IMR-90 (cell line): ENCODE data around the gene SLC16A8. TPM values are rescaled to one million over a fixed set of nuclear protein-coding genes. Genes with fewer than 3 reads are reported as not detected.

Experiments
- ATAC-seq: fragments of 200-7000 bp; cut with Tn5 transposase; 2 replicates; pipeline ENCODE4 v1.9.1; 2020; ENCODE audit warnings: low read depth, mild to moderate bottlenecking, moderate library complexity
- BruUV-seq: library from RNA; stranded (reverse); fragments of 400-500 nt; replicated peaks from 2 replicates; lab custom pipeline; 2021; lab: Mats Ljungman, UMichigan
- CTCF ChIA-PET: fragments of 300-600 bp; formaldehyde crosslinking; extraction: SDS; loops from one replicate; lab custom pipeline; 2021; ENCODE audit warnings: antibody characterized with exemption; lab: Yijun Ruan, JAX
- POLR2A ChIA-PET: fragments of 300-600 bp; sonication (Branson Sonifier 250); formaldehyde crosslinking; loops from one replicate; lab custom pipeline; 2022; ENCODE audit warnings: antibody characterized with exemption; ENCODE audit not compliant: unreplicated experiment; lab: Charles Lee
- DNase-seq: peaks from one replicate; pipeline ENCODE4 v3.0.0; 2013
- H2AFZ ChIP-seq: replicated peaks from 2 replicates; pipeline ENCODE3; 2013; ENCODE audit warnings: low read length, mild to moderate bottlenecking; ENCODE audit not compliant: poor library complexity
- H2AK5ac ChIP-seq: 2 replicates; pipeline ENCODE4 v1.6.1; 2013; ENCODE audit warnings: low read depth, low read length, inconsistent platforms
- H2AK9ac ChIP-seq: replicated peaks from 2 replicates; pipeline ENCODE3; 2013; ENCODE audit warnings: mild to moderate bottlenecking, low read depth, low read length, moderate library complexity; ENCODE audit not compliant: poor library complexity
- H2BK120ac ChIP-seq: 2 replicates; pipeline ENCODE4 v1.6.1; 2013; ENCODE audit warnings: low read depth, low read length, inconsistent platforms
- H2BK15ac ChIP-seq: 3 replicates; pipeline ENCODE4 v1.6.1; 2013; ENCODE audit warnings: low read depth, low read length, inconsistent platforms
- H2BK20ac ChIP-seq: 2 replicates; pipeline ENCODE4 v1.6.1; 2013; ENCODE audit warnings: low read depth, mild to moderate bottlenecking, inconsistent platforms, low read length, moderate library complexity
- H2BK5ac ChIP-seq: 2 replicates; pipeline ENCODE4 v1.6.1; 2013; ENCODE audit warnings: mild to moderate bottlenecking, low read depth, low read length, inconsistent platforms; ENCODE audit not compliant: poor library complexity, severe bottlenecking
- H3K14ac ChIP-seq: replicated peaks from 2 replicates; pipeline ENCODE4 v1.6.1; 2013; ENCODE audit warnings: low read depth, low read length, inconsistent platforms
- H3K18ac ChIP-seq: 2 replicates; pipeline ENCODE4 v1.6.1; 2013; ENCODE audit warnings: low read depth, low read length, control low read depth
- H3K23ac ChIP-seq: 2 replicates; pipeline ENCODE4 v1.6.1; 2013; ENCODE audit warnings: low read depth, low read length, inconsistent platforms
- H3K27ac ChIP-seq: 2 replicates; pipeline ENCODE4 v1.5.1; 2013; ENCODE audit warnings: mild to moderate bottlenecking, control low read depth, low read length; ENCODE audit not compliant: insufficient read depth
- H3K27me3 ChIP-seq: 2 replicates; pipeline ENCODE4 v1.6.1; 2013; ENCODE audit warnings: low read length; ENCODE audit not compliant: control insufficient read depth, insufficient read depth
- H3K36me3 ChIP-seq: 2 replicates; pipeline ENCODE4 v1.6.1; 2013; ENCODE audit warnings: low read length, mixed read lengths; ENCODE audit not compliant: control insufficient read depth, insufficient read depth
- H3K4ac ChIP-seq: 2 replicates; pipeline ENCODE4 v1.6.1; 2013; ENCODE audit warnings: low read depth, low read length, inconsistent platforms
- H3K4me1 ChIP-seq: 2 replicates; pipeline ENCODE4 v1.6.1; 2013; ENCODE audit warnings: low read length, mixed read lengths; ENCODE audit not compliant: control insufficient read depth, insufficient read depth
- H3K4me2 ChIP-seq: 2 replicates; pipeline ENCODE4 v1.6.1; 2013; ENCODE audit warnings: low read depth, mild to moderate bottlenecking, control low read depth, low read length, moderate library complexity
- H3K4me3 ChIP-seq: 2 replicates; pipeline ENCODE4 v1.5.1; 2013; ENCODE audit warnings: low read depth, mild to moderate bottlenecking, control low read depth, low read length, moderate library complexity; ENCODE audit not compliant: insufficient read depth
- H3K56ac ChIP-seq: 2 replicates; pipeline ENCODE4 v1.6.1; 2013; ENCODE audit warnings: low read length, inconsistent platforms; ENCODE audit not compliant: insufficient read depth; ENCODE audit errors: extremely low read depth
- H3K79me1 ChIP-seq, 2 experiments: 2 replicates each; pipeline ENCODE4 v1.6.1; 2013; ENCODE audit warnings: low read length in 2 of 2, inconsistent platforms in 1 of 2, low read depth in 1 of 2
- H3K9ac ChIP-seq: 2 replicates; pipeline ENCODE4 v1.6.1; 2013; ENCODE audit warnings: low read depth, low read length, control low read depth
- H3K9me1 ChIP-seq: 2 replicates; pipeline ENCODE4 v1.6.1; 2013; ENCODE audit warnings: low read length, inconsistent platforms; ENCODE audit not compliant: insufficient read depth
- H3K9me3 ChIP-seq: 2 replicates; pipeline ENCODE4 v1.6.1; 2013; ENCODE audit warnings: low read length; ENCODE audit not compliant: control insufficient read depth, insufficient read depth
- H4K20me1 ChIP-seq: 2 replicates; pipeline ENCODE4 v1.6.1; 2013; ENCODE audit warnings: low read length, inconsistent platforms; ENCODE audit not compliant: insufficient read depth
- H4K5ac ChIP-seq: 2 replicates; pipeline ENCODE4 v1.6.1; 2013; ENCODE audit warnings: mild to moderate bottlenecking, low read depth, low read length, control low read depth
- H4K8ac ChIP-seq, 2 experiments: 2 replicates each; pipeline ENCODE4 v1.6.1; 2013; ENCODE audit warnings: low read depth in 2 of 2, low read length in 2 of 2, control low read depth in 1 of 2, inconsistent platforms in 1 of 2
- H4K91ac ChIP-seq: 2 replicates; pipeline ENCODE4 v1.6.1; 2013; ENCODE audit warnings: low read depth, low read length, inconsistent platforms; ENCODE audit not compliant: insufficient read depth
- CEBPB ChIP-seq: IDR thresholded peaks from 2 replicates; pipeline ENCODE4 v1.6.1; 2012; ENCODE audit warnings: low read depth, low read length, improper control_type of control experiment
- FOS ChIP-seq: fragments of 150-350 bp; IDR thresholded peaks from 2 replicates; pipeline ENCODE4 v1.6.1; 2016; ENCODE audit warnings: low read depth, low read length
- MAZ ChIP-seq: IDR thresholded peaks from 2 replicates; pipeline ENCODE4 v1.6.1; 2012; ENCODE audit warnings: low read depth, mild to moderate bottlenecking, low read length, improper control_type of control experiment, moderate library complexity, borderline replicate concordance
- NFE2L2 ChIP-seq: fragments of 150-350 bp; IDR thresholded peaks from 2 replicates; pipeline ENCODE4 v1.6.1; 2016; ENCODE audit warnings: low read depth, mild to moderate bottlenecking, low read length
- POLR2A ChIP-seq: IDR thresholded peaks from 2 replicates; pipeline ENCODE4 v1.6.1; 2012; ENCODE audit warnings: mild to moderate bottlenecking, low read depth, low read length
- RAD21 ChIP-seq: IDR thresholded peaks from 2 replicates; pipeline ENCODE4 v1.6.1; 2012; ENCODE audit warnings: low read length, improper control_type of control experiment
- RCOR1 ChIP-seq: IDR thresholded peaks from 2 replicates; pipeline ENCODE4 v1.6.1; 2012; ENCODE audit warnings: mild to moderate bottlenecking, low read length, improper control_type of control experiment; ENCODE audit not compliant: insufficient replicate concordance
- RFX5 ChIP-seq: IDR thresholded peaks from 2 replicates; pipeline ENCODE4 v1.8.0; 2012; ENCODE audit warnings: low read depth, mild to moderate bottlenecking, low read length, moderate library complexity
- WGBS, 2 experiments: methylation state at CpG; one replicate each; pipeline versions ENCODE4 v1.1.5 to v1.1.7; 2013; ENCODE audit warnings: missing lambda C conversion rate in 2 of 2; ENCODE audit not compliant: insufficient read length in 1 of 2; ENCODE audit errors: extremely low coverage in 2 of 2; 5-methylcytosine and 5-hydroxymethylcytosine counted together
- dilution Hi-C: fragments of 300-500 bp; cut with HindIII; formaldehyde crosslinking; loops from one replicate; pipeline ENCODE4 v1.14.3; 2018; ENCODE audit warnings: low sequenced_read_pairs; ENCODE audit not compliant: unreplicated experiment
- in situ Hi-C: fragments of 300-500 bp; cut with MboI; formaldehyde crosslinking; loops from 3 replicates; pipeline ENCODE4 v1.14.3; 2019; ENCODE audit warnings: low sequenced_read_pairs, inconsistent platforms, mixed read lengths
- intact Hi-C: fragments of 100-400 bp; cut with micrococcal nuclease; formaldehyde crosslinking; loops from 2 replicates; pipeline ENCODE4 v1.10.0; 2022
- polyA plus RNA-seq, 3 experiments: library from polyadenylated mRNA; depleted of rRNA; stranded (reverse); fragments of >200 nt; gene quantifications; 2 replicates each; pipeline ENCODE4 v1.2.3, GENCODE V29; 2012; ENCODE audit warnings: low replicate concordance in 1 of 3
- total RNA-seq: library from RNA; depleted of rRNA; stranded (reverse); fragments of >200 nt; gene quantifications from 2 replicates; pipeline ENCODE4 v1.2.3, GENCODE V29; 2012
- TF ChIP-seq, protein P1 (sequence below): fragments of 150-350 bp; IDR thresholded peaks from 2 replicates; pipeline ENCODE4 v1.6.1; 2016; ENCODE audit warnings: low read depth, mild to moderate bottlenecking, low read length, moderate library complexity, borderline replicate concordance
- TF ChIP-seq, protein P2 (sequence below): fragments of 150-350 bp; IDR thresholded peaks from 2 replicates; pipeline ENCODE4 v1.6.1; 2017; ENCODE audit warnings: mild to moderate bottlenecking, antibody characterized with exemption, low read length, low read depth

Gene SLC16A8
- total and polyA plus RNA-seq, 2 of the 4 experiments (the other 2 are of a cell fraction): not detected

DNA sequence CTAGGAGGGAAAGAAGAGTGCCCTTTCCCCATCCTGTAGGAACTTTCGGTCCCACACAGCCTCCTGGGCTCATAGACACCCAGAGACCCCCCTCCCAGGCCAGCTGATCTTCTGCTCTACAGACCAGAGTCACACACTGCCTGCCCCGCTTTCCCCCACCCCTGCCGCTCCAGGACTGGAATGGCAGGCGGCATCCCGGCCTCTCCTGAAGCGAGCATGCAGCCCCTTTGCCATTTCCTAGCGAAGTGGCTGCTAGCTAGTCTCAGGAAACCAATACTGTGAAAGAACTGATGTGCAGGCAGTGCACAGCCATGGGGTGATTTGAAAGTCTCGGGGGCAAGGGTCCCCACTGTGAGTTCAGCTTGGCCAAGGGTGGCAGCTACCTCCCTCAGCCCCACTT is 18.4 kb downstream of the SLC16A8 start:
- Histone ChIP-seq H3K36me3 (peaks cover 16% of the 10 kb centered on the region), H4K8ac (no peak overlapping the region), H2AK9ac (no peak overlapping the region), H4K5ac (no peak overlapping the region), H3K79me1 (no peaks in the 10 kb centered on the region), H2BK120ac (no peak overlapping the region), H4K91ac (no peak overlapping the region), H3K27me3 (no peaks in the 10 kb centered on the region), H3K23ac (no peak overlapping the region), H3K9me3 (no peaks in the 10 kb centered on the region), H3K9ac (no peak overlapping the region), H3K18ac (no peak overlapping the region), H3K4ac (no peak overlapping the region), H2BK20ac (no peak overlapping the region), H3K27ac (no peak overlapping the region), H3K9me1 (no peaks in the 10 kb centered on the region), H3K4me1 (no peaks in the 10 kb centered on the region), H3K4me3 (no peak overlapping the region), H3K14ac (no peak overlapping the region), H2BK15ac (no peak overlapping the region), H2BK5ac (no peak overlapping the region), H2AFZ (no peak overlapping the region), H3K4me2 (no peak overlapping the region), H2AK5ac (no peak overlapping the region), H3K56ac (no peak overlapping the region), H4K20me1 (no peaks in the 10 kb centered on the region)
- TF ChIP-seq, protein P1, sequence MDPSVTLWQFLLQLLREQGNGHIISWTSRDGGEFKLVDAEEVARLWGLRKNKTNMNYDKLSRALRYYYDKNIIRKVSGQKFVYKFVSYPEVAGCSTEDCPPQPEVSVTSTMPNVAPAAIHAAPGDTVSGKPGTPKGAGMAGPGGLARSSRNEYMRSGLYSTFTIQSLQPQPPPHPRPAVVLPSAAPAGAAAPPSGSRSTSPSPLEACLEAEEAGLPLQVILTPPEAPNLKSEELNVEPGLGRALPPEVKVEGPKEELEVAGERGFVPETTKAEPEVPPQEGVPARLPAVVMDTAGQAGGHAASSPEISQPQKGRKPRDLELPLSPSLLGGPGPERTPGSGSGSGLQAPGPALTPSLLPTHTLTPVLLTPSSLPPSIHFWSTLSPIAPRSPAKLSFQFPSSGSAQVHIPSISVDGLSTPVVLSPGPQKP: no peak
- TF ChIP-seq RFX5 (no peak), POLR2A (no peak), CEBPB (no peak), RCOR1 (no peak), NFE2L2 (no peak), FOS (no peak), MAZ (no peak), RAD21 (no peak)
- TF ChIP-seq, protein P2, sequence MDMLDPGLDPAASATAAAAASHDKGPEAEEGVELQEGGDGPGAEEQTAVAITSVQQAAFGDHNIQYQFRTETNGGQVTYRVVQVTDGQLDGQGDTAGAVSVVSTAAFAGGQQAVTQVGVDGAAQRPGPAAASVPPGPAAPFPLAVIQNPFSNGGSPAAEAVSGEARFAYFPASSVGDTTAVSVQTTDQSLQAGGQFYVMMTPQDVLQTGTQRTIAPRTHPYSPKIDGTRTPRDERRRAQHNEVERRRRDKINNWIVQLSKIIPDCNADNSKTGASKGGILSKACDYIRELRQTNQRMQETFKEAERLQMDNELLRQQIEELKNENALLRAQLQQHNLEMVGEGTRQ: no peak
- intact Hi-C loops (no loop called here), in situ Hi-C loops (no loop called here), dilution Hi-C loops (no loop called here)
- POLR2A ChIA-PET: interaction anchor here (0.6 kb wide), 1 partner anchor 297 kb away, joined by 4 read pairs; no protein-coding TSS in a partner anchor
- DNase-seq (no peak), ATAC-seq (no peak)
- 100% methylated on average over 1 of the region's 8 CpGs; no CpG with 5 or more reads in 1 of the 2 experiments for WGBS, 2 experiments
- no TSS peak for BruUV-seq
- CTCF ChIA-PET: no interaction called here
